ENCODE data around the gene ZNF614. TPM values are rescaled to one million over a fixed set of nuclear protein-coding genes. Genes with fewer than 3 reads are reported as not detected.
"Not testable (repeated sequence)": the region's sequence is repeated elsewhere in the genome, so short reads cannot be mapped to it uniquely, and the experiment has no call there.

The ZNF614 gene
- total RNA-seq, 1 donor from 2014 or later: 9.0 TPM

GRCh38 chr19:51994048-51994644 is 34.0 kb downstream of the ZNF614 start:
- no peaks in the 10 kb centered on the region for H3K27me3 ChIP-seq (ENCODE audit: control insufficient read depth, insufficient read depth, low read length)
- H3K36me3 ChIP-seq (ENCODE audit: control insufficient read depth, insufficient read depth, low read length): no peaks in the 10 kb centered on the region
- H3K4me3 ChIP-seq (ENCODE audit: low read depth, low read length): no peak overlapping the region
- TF ChIP-seq, protein P1, sequence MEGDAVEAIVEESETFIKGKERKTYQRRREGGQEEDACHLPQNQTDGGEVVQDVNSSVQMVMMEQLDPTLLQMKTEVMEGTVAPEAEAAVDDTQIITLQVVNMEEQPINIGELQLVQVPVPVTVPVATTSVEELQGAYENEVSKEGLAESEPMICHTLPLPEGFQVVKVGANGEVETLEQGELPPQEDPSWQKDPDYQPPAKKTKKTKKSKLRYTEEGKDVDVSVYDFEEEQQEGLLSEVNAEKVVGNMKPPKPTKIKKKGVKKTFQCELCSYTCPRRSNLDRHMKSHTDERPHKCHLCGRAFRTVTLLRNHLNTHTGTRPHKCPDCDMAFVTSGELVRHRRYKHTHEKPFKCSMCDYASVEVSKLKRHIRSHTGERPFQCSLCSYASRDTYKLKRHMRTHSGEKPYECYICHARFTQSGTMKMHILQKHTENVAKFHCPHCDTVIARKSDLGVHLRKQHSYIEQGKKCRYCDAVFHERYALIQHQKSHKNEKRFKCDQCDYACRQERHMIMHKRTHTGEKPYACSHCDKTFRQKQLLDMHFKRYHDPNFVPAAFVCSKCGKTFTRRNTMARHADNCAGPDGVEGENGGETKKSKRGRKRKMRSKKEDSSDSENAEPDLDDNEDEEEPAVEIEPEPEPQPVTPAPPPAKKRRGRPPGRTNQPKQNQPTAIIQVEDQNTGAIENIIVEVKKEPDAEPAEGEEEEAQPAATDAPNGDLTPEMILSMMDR (IDR thresholded peaks at IDR 0.05; ENCODE audit: insufficient read depth, low read length, severe bottlenecking): no peak
- FAIRE-seq: peak; percentile 28
- DNase-seq (ENCODE audit: low read depth): no peak

DNA sequence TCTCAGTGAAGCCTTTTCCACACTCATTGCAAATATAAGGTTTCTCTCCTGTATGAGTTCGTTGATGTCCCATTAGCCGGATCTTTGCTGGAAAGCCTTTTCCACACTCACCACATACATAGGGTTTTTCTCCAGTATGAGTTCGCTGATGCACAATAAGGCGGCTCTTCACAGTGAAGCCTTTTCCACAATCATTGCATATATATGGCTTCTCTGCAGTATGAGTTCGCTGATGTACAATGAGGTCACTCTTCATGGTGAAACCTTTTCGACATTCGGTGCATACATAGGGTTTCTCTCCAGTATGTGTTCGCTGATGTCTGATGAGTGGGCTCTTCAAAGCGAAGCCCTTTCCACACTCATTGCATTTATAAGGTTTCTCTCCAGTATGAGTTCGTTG is 34.8 kb downstream of the ZNF614 start:
- no peak for DNase-seq (ENCODE audit: low read depth)
- TF ChIP-seq, protein P1 (IDR thresholded peaks at IDR 0.05; ENCODE audit: insufficient read depth, low read length, severe bottlenecking): no peak
- FAIRE-seq: no peak
- no peaks in the 10 kb centered on the region for H3K36me3 ChIP-seq (ENCODE audit: control insufficient read depth, insufficient read depth, low read length)
- no peaks in the 10 kb centered on the region for H3K27me3 ChIP-seq (ENCODE audit: control insufficient read depth, insufficient read depth, low read length)
- H3K4me3 ChIP-seq (ENCODE audit: low read depth, low read length): no peak overlapping the region

DNA sequence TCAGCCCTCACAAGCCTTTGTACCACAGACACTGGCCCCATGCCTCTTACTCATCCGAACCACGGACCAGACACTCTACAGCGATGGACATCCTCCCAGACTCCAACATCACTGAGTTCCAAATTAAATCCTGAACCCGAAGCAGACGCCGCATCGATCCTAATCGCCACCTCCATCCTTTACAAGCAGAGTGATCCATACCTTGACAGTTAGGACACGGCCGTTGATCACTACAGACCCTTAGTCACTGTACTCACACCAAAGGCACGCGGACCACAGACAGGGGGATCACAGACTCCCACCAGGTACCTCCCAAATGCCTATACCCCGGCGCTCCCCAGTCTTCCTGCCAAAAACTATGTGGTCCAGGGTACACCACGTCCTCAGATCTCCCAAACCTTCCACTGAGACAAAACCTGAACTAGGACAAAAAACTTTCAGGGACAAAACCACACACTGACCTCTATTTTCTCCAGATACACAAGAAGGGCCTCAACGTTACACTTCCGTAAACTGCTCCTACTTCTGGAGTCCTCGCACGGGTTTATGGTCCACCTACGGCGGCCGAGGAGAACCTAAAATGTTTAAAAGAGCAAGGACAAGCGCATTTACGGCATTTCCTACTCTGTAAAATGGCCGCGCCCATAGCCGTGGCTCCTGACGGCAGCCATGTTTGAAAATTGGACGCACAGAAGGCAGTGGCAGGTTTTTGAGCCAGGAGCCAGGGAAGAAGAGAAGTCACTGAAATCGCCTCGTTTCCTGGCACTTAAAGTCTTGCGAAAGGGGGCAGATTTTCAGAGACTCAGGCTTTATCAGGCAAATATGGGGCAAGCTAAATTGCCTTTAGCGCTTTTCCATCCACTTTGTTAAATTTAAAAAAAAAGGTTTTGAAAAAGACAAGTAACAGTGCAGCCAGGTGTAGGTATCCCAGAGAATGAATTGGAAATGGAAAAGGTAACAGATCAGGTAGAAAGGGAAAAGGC is 41.6 kb downstream of the ZNF614 start, which contains the start of gene ZNF350:
ZNF350 (minus strand) TSS at position 532 of the 983 bp plus-strand sequence. CDS start 12,480 bp downstream, outside the sequence.
- peak; percentile 89 for DNase-seq (ENCODE audit: low read depth)
- TF ChIP-seq, protein P1 (IDR thresholded peaks at IDR 0.05; ENCODE audit: insufficient read depth, low read length, severe bottlenecking): no peak
- peak; percentile 87 for FAIRE-seq

GRCh38 chr19:51983361-51983760 is 44.8 kb downstream of the ZNF614 start:
- no peak for DNase-seq (ENCODE audit: low read depth)
- Histone ChIP-seq H3K36me3 (ENCODE audit: control insufficient read depth, insufficient read depth, low read length) (peaks cover 1% of the 10 kb centered on the region), H3K4me3 (ENCODE audit: low read depth, low read length) (no peak overlapping the region), H3K27me3 (ENCODE audit: control insufficient read depth, insufficient read depth, low read length) (no peaks in the 10 kb centered on the region)
- TF ChIP-seq, protein P1 (IDR thresholded peaks at IDR 0.05; ENCODE audit: insufficient read depth, low read length, severe bottlenecking): no peak
- FAIRE-seq: no peak

More for the DNA sequence above, 41.6 kb downstream of the ZNF614 start, which contains the start of gene ZNF350:
- Histone ChIP-seq H3K27me3 (ENCODE audit: control insufficient read depth, insufficient read depth, low read length) (no peaks in the 10 kb centered on the region), H3K36me3 (ENCODE audit: control insufficient read depth, insufficient read depth, low read length) (no peaks in the 10 kb centered on the region), H3K4me3 (ENCODE audit: low read depth, low read length) (peak within 1 kb of the TSS; percentile 85)

- H3K27me3 ChIP-seq (ENCODE audit: control insufficient read depth, insufficient read depth, low read length); DNase-seq (ENCODE audit: low read depth); H3K36me3 ChIP-seq (ENCODE audit: control insufficient read depth, insufficient read depth, low read length); H3K4me3 ChIP-seq (ENCODE audit: low read depth, low read length); FAIRE-seq: not testable (repeated sequence)
Observed at GRCh38 chr19:51980926-51981325, 47.3 kb downstream of the ZNF614 start.

DNA sequence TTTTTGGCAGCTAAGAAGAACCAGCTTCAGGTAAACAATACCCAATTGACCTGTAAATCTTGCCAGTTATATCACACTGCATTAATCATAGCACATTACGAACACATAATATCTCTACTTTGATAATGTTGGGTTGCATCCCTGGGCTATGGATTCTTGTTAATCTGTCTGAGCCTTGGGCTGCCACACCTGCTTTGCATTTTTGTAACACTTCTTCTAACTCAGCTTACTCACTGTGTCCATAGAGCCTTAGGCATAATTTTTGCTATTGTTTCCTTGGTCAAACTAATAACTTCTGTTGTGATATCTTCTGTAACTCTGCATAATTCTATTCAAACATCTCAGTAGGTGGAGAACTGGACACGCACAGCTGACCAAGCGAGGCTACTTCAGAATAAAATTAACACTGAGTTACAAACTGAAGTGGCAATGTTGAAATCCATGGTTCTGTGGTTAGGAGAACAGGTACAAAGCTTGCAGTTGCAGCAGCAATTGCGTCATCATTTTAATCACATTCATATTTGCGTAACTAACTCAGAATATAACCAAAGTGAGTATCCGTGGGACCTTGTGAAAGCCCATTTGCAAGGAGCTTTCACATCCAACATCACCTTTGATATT is 48.0 kb downstream of the ZNF614 start:
- H3K27me3 ChIP-seq (ENCODE audit: control insufficient read depth, insufficient read depth, low read length): no peaks in the 10 kb centered on the region
- TF ChIP-seq, protein P1 (IDR thresholded peaks at IDR 0.05; ENCODE audit: insufficient read depth, low read length, severe bottlenecking): no peak
- FAIRE-seq (no peak), DNase-seq (ENCODE audit: low read depth) (peak; percentile 38)
- H3K4me3 ChIP-seq (ENCODE audit: low read depth, low read length): no peak overlapping the region
- H3K36me3 ChIP-seq (ENCODE audit: control insufficient read depth, insufficient read depth, low read length): peaks cover 1% of the 10 kb centered on the region

Measured in bronchial epithelial cell (primary cell).